ENCODE results near the gene NEURL1B. TPM values are rescaled to one million over a fixed set of nuclear protein-coding genes. Genes with fewer than 3 reads are reported as not detected.

NEURL1B gene
- total RNA-seq, 1 experiment from 2014 or later, result 18.8 TPM

GRCh38 chr5:172635038-172635437 lies 6.0 kb upstream of the NEURL1B start:
- Histone ChIP-seq H3K27ac (no peak overlapping the region), H3K36me3 (no peaks in the 10 kb centered on the region), H3K9me3 (replicated peaks) (no peaks in the 10 kb centered on the region), H3K27me3 (no peaks in the 10 kb centered on the region), H3K4me1 (0 out of 2 replicates have a peak, but pooled peaks cover 2% of the 10 kb centered on the region), H3K4me3 (no peak overlapping the region)
- DNase-seq, result no peak

GRCh38 chr5:172636279-172637050 lies 4.6 kb upstream of the NEURL1B start:
- no peak for DNase-seq

GRCh38 chr5:172637110-172637580 lies 3.9 kb upstream of the NEURL1B start:
- no peak overlapping the region for H3K27ac ChIP-seq
- H3K4me3 ChIP-seq, result no peak overlapping the region

More at GRCh38 chr5:172636279-172637050, 4.6 kb upstream of the NEURL1B start:
- Histone ChIP-seq H3K4me1 (0 out of 2 replicates have a peak, but pooled peaks cover 8% of the 10 kb centered on the region), H3K9me3 (replicated peaks) (no peaks in the 10 kb centered on the region), H3K4me3 (no peak overlapping the region), H3K27ac (no peak overlapping the region), H3K27me3 (no peaks in the 10 kb centered on the region), H3K36me3 (no peaks in the 10 kb centered on the region)

GRCh38 chr5:172637740-172638139 lies 3.3 kb upstream of the NEURL1B start:
- H3K27ac ChIP-seq, result no peak overlapping the region
- peaks cover 11% of the 10 kb centered on the region; the same call in 1 of the 2 replicates for H3K4me1 ChIP-seq
- H3K4me3 ChIP-seq, result no peak overlapping the region
- H3K9me3 ChIP-seq (replicated peaks), result no peaks in the 10 kb centered on the region
- H3K27me3 ChIP-seq, result no peaks in the 10 kb centered on the region
- no peak for DNase-seq
- H3K36me3 ChIP-seq, result no peaks in the 10 kb centered on the region

More at GRCh38 chr5:172637110-172637580, 3.9 kb upstream of the NEURL1B start:
- H3K36me3 ChIP-seq, result no peaks in the 10 kb centered on the region
- 0 out of 2 replicates have a peak, but pooled peaks cover 8% of the 10 kb centered on the region for H3K4me1 ChIP-seq
- DNase-seq, result no peak
- no peaks in the 10 kb centered on the region for H3K27me3 ChIP-seq
- no peaks in the 10 kb centered on the region for H3K9me3 ChIP-seq (replicated peaks)

GRCh38 chr5:172638209-172638768 lies 2.8 kb upstream of the NEURL1B start:
- Histone ChIP-seq H3K27ac (no peak overlapping the region), H3K4me3 (no peak overlapping the region), H3K4me1 (peaks cover 13% of the 10 kb centered on the region; the same call in 1 of the 2 replicates), H3K36me3 (no peaks in the 10 kb centered on the region), H3K27me3 (no peaks in the 10 kb centered on the region), H3K9me3 (replicated peaks) (no peaks in the 10 kb centered on the region)
- DNase-seq, result no peak

GRCh38 chr5:172640139-172640538 lies 924 bp upstream of the NEURL1B start:
- peak overlapping the region; percentile 95 for H3K27ac ChIP-seq
- peaks cover 13% of the 10 kb centered on the region; the same call in 1 of the 2 replicates for H3K4me1 ChIP-seq
- no peak for DNase-seq
- peak overlapping the region; percentile 96 for H3K4me3 ChIP-seq
- no peaks in the 10 kb centered on the region for H3K27me3 ChIP-seq
- no peaks in the 10 kb centered on the region for H3K36me3 ChIP-seq
- no peaks in the 10 kb centered on the region for H3K9me3 ChIP-seq (replicated peaks)

GRCh38 chr5:172641359-172642050 lies 442 bp downstream of the NEURL1B start:
- H3K9me3 ChIP-seq (replicated peaks), result no peaks in the 10 kb centered on the region
- H3K27me3 ChIP-seq, result no peaks in the 10 kb centered on the region
- DNase-seq, result peak; percentile 66 to 67
- peaks cover 13% of the 10 kb centered on the region; the same call in 1 of the 2 replicates for H3K4me1 ChIP-seq
- 0 out of 2 replicates have a peak, but pooled peaks cover 4% of the 10 kb centered on the region for H3K36me3 ChIP-seq
- peak overlapping the region; percentile 95 for H3K27ac ChIP-seq
- peak overlapping the region; percentile 96 for H3K4me3 ChIP-seq

- H3K9me3 ChIP-seq (replicated peaks), result no peaks in the 10 kb centered on the region
- peak overlapping the region; percentile 95; the same call in 1 of the 2 replicates for H3K27ac ChIP-seq
- H3K36me3 ChIP-seq, result 0 out of 2 replicates have a peak, but pooled peaks cover 4% of the 10 kb centered on the region
- no peaks in the 10 kb centered on the region for H3K27me3 ChIP-seq
- H3K4me1 ChIP-seq, result peaks cover 13% of the 10 kb centered on the region; the same call in 1 of the 2 replicates
- peak overlapping the region; percentile 96 for H3K4me3 ChIP-seq
- DNase-seq, result no peak
These were observed 967 bp downstream of the NEURL1B start for GRCh38 chr5:172642051-172642409.

GRCh38 chr5:172642486-172642885 lies 1.4 kb downstream of the NEURL1B start:
- Histone ChIP-seq H3K36me3 (0 out of 2 replicates have a peak, but pooled peaks cover 4% of the 10 kb centered on the region), H3K27ac (no peak overlapping the region), H3K4me3 (peak overlapping the region; percentile 96), H3K4me1 (peaks cover 13% of the 10 kb centered on the region; the same call in 1 of the 2 replicates), H3K9me3 (replicated peaks) (no peaks in the 10 kb centered on the region), H3K27me3 (no peaks in the 10 kb centered on the region)
- DNase-seq, result no peak

GRCh38 chr5:172642926-172643871 lies 2.1 kb downstream of the NEURL1B start:
- no peaks in the 10 kb centered on the region for H3K9me3 ChIP-seq (replicated peaks)
- no peak overlapping the region for H3K27ac ChIP-seq
- 0 out of 2 replicates have a peak, but pooled peaks cover 4% of the 10 kb centered on the region for H3K36me3 ChIP-seq
- H3K4me1 ChIP-seq, result peaks cover 18% of the 10 kb centered on the region; the same call in 1 of the 2 replicates
- no peak overlapping the region for H3K4me3 ChIP-seq
- no peak for DNase-seq
- H3K27me3 ChIP-seq, result no peaks in the 10 kb centered on the region

- peaks cover 8% of the 10 kb centered on the region; the same call in 1 of the 2 replicates for H3K36me3 ChIP-seq
- DNase-seq, result no peak
- H3K9me3 ChIP-seq (replicated peaks), result no peaks in the 10 kb centered on the region
- peaks cover 21% of the 10 kb centered on the region; the same call in 1 of the 2 replicates for H3K4me1 ChIP-seq
- no peaks in the 10 kb centered on the region for H3K27me3 ChIP-seq
- no peak overlapping the region for H3K27ac ChIP-seq
- no peak overlapping the region for H3K4me3 ChIP-seq
These were observed 3.2 kb downstream of the NEURL1B start for GRCh38 chr5:172644266-172644665.

- no peak overlapping the region for H3K4me3 ChIP-seq
- no peaks in the 10 kb centered on the region for H3K9me3 ChIP-seq (replicated peaks)
- H3K36me3 ChIP-seq, result peaks cover 12% of the 10 kb centered on the region
- peaks cover 21% of the 10 kb centered on the region; the same call in 1 of the 2 replicates for H3K4me1 ChIP-seq
- no peak overlapping the region for H3K27ac ChIP-seq
- H3K27me3 ChIP-seq, result no peaks in the 10 kb centered on the region
- no peak for DNase-seq
These were observed 3.6 kb downstream of the NEURL1B start for GRCh38 chr5:172644711-172645110.

GRCh38 chr5:172645271-172646055 lies 4.4 kb downstream of the NEURL1B start:
- Histone ChIP-seq H3K4me3 (no peak overlapping the region), H3K4me1 (peaks cover 14% of the 10 kb centered on the region; the same call in 1 of the 2 replicates), H3K9me3 (replicated peaks) (no peaks in the 10 kb centered on the region), H3K36me3 (peaks cover 15% of the 10 kb centered on the region), H3K27ac (no peak overlapping the region), H3K27me3 (no peaks in the 10 kb centered on the region)
- DNase-seq, result no peak

All from SJCRH30 (cell line).